IPS-18c (cell line): ENCODE data around the gene P2RX7.
"Not testable (repeated sequence)": the region's sequence is repeated elsewhere in the genome, so short reads cannot be mapped to it uniquely, and the experiment has no call there.

Experiments
- H3K4me3 ChIP-seq: 2 replicates; pipeline ENCODE4 v1.7.0; 2013; ENCODE audit warnings: low read depth, mild to moderate bottlenecking, low read length, moderate library complexity; ENCODE audit not compliant: insufficient read depth
- H3K9me3 ChIP-seq: one replicate; pipeline ENCODE4 v1.6.1; 2013; ENCODE audit warnings: mild to moderate bottlenecking, low read length, moderate library complexity; ENCODE audit not compliant: control insufficient read depth, insufficient read depth

The P2RX7 gene

GRCh38 chr12:121227294-121227693 is 94.6 kb downstream of the P2RX7 start:
- no peak overlapping the region for H3K4me3 ChIP-seq
- H3K9me3 ChIP-seq, result no peaks in the 10 kb centered on the region

GRCh38 chr12:121228919-121229665 is 96.4 kb downstream of the P2RX7 start:
- no peaks in the 10 kb centered on the region for H3K9me3 ChIP-seq
- no peak overlapping the region for H3K4me3 ChIP-seq

- H3K9me3 ChIP-seq, H3K4me3 ChIP-seq: not testable (repeated sequence)
Observed at GRCh38 chr12:121229826-121230537, 97.3 kb downstream of the P2RX7 start.

GRCh38 chr12:121230538-121230907 is 97.8 kb downstream of the P2RX7 start:
- Histone ChIP-seq H3K4me3 (no peak overlapping the region), H3K9me3 (no peaks in the 10 kb centered on the region)

- H3K9me3 ChIP-seq, result no peaks in the 10 kb centered on the region
- no peak overlapping the region for H3K4me3 ChIP-seq
Observed at GRCh38 chr12:121232163-121232562, 99.5 kb downstream of the P2RX7 start.

- Histone ChIP-seq H3K4me3 (no peak overlapping the region), H3K9me3 (no peaks in the 10 kb centered on the region)
Observed at GRCh38 chr12:121232977-121233627, 100.4 kb downstream of the P2RX7 start.

- Histone ChIP-seq H3K9me3 (no peaks in the 10 kb centered on the region), H3K4me3 (no peak overlapping the region)
Observed at GRCh38 chr12:121233628-121234020, 100.9 kb downstream of the P2RX7 start.

GRCh38 chr12:121236776-121237175 is 104.1 kb downstream of the P2RX7 start:
- Histone ChIP-seq H3K9me3 (no peaks in the 10 kb centered on the region), H3K4me3 (no peak overlapping the region)

GRCh38 chr12:121237415-121237814 is 104.7 kb downstream of the P2RX7 start:
- H3K9me3 ChIP-seq, result no peaks in the 10 kb centered on the region
- no peak overlapping the region for H3K4me3 ChIP-seq
